ENCODE results near the gene NT5C1A.

- TF ChIP-seq, protein P1, sequence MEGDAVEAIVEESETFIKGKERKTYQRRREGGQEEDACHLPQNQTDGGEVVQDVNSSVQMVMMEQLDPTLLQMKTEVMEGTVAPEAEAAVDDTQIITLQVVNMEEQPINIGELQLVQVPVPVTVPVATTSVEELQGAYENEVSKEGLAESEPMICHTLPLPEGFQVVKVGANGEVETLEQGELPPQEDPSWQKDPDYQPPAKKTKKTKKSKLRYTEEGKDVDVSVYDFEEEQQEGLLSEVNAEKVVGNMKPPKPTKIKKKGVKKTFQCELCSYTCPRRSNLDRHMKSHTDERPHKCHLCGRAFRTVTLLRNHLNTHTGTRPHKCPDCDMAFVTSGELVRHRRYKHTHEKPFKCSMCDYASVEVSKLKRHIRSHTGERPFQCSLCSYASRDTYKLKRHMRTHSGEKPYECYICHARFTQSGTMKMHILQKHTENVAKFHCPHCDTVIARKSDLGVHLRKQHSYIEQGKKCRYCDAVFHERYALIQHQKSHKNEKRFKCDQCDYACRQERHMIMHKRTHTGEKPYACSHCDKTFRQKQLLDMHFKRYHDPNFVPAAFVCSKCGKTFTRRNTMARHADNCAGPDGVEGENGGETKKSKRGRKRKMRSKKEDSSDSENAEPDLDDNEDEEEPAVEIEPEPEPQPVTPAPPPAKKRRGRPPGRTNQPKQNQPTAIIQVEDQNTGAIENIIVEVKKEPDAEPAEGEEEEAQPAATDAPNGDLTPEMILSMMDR (IDR thresholded peaks at IDR 0.05), result no peak
- TF ChIP-seq POLR2A (IDR thresholded peaks at IDR 0.05), result peak; percentile 7 to 68 (median 60)
Observed at GRCh38 chr1:39691383-39692151, 19.7 kb upstream of the NT5C1A start, which contains the start of gene HPCAL4.
